Measurements from ENCODE around the gene FHOD3.
A peak's percentile ranks its signal among the peaks of the same experiment; 100 is the strongest.

DNA sequence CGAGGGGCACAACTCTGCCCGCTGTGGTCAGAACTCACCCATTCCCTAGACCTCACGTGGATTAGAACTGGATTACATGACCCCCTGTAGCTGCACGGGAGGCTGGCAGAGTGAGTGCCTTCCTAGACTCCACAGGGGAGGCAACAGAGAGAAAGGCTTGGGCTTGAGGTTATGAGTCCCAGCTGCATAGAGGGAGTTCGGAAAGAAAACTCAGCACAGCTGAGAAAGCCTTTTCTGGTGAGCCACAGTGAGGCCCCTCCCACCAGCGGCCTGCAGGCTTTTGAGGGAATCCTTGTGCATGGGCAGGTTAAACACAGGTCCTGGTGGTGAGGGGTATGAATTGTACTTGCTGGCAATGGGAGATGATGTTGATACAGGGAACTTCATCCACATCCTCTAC, 217.3 kb downstream of the FHOD3 start:
- no peak for TF ChIP-seq EZH2 (IDR thresholded peaks at IDR 0.05; ENCODE audit: low read depth, low read length, severe bottlenecking)
- TF ChIP-seq CTCF (IDR thresholded peaks at IDR 0.05; ENCODE audit: control extremely low read depth in 1 of 3, insufficient read depth in 1 of 3, low read depth in 1 of 3, low read length in 3 of 3) = peak in 2 of 3 experiments; percentile 11 to 16; a peak in 2 of 4 replicates
- peak in 1 of 2 experiments; percentile 13; a peak in 1 of 4 replicates for TF ChIP-seq RAD21 (IDR thresholded peaks at IDR 0.05 in 1 of 2, conservative IDR thresholded peaks at IDR 0.05 in 1 of 2; ENCODE audit: low read depth in 2 of 2, low read length in 2 of 2)
- no peak for TF ChIP-seq YY1 (IDR thresholded peaks at IDR 0.05; ENCODE audit: low read depth, low read length)
- no peak for TF ChIP-seq SP2 (IDR thresholded peaks at IDR 0.05; ENCODE audit: low read length)
- no peak for TF ChIP-seq TCF12 (IDR thresholded peaks at IDR 0.05; ENCODE audit: low read depth, low read length)
- TF ChIP-seq BRCA1 (IDR thresholded peaks at IDR 0.05; ENCODE audit: low read depth, low read length) = no peak
- no peak for TF ChIP-seq TBP (IDR thresholded peaks at IDR 0.05; ENCODE audit: low read depth, low read length)
